Psoas muscle (tissue), 8 donors: ENCODE measurements around the gene ASTN1. TPM values are rescaled to one million over a fixed set of nuclear protein-coding genes. Genes with fewer than 3 reads are reported as not detected.

Source experiments
- ATAC-seq, 4 donors: fragments of 200-7000 bp; cut with Tn5 transposase; one replicate each; pipeline ENCODE4 v1.9.1; 2020; ENCODE audit warnings: moderate library complexity in 3 of 4, mild to moderate bottlenecking in 2 of 4
- DNase-seq, 2 donors: peaks; one replicate each; pipeline ENCODE4 v3.0.0-alpha.2; 2020
- H3K27ac ChIP-seq: fragments of 200-600 bp; one replicate; pipeline ENCODE4 v1.8.0; 2022
- H3K27me3 ChIP-seq, 3 donors: fragments of 200-600 bp in 1 of 3; one replicate each; pipeline versions ENCODE4 v1.6.1 to v1.8.0; 2013 to 2022; ENCODE audit warnings: low read length in 2 of 3, mild to moderate bottlenecking in 2 of 3, moderate library complexity in 1 of 3; ENCODE audit not compliant: insufficient read depth in 3 of 3
- H3K36me3 ChIP-seq, 2 donors: fragments of 200-600 bp in 1 of 2; one replicate each; pipeline versions ENCODE4 v1.6.1 to v1.8.0; 2013 to 2022; ENCODE audit warnings: low read depth in 1 of 2, mild to moderate bottlenecking in 1 of 2, moderate library complexity in 1 of 2; ENCODE audit not compliant: insufficient read depth in 1 of 2
- H3K4me1 ChIP-seq: fragments of 200-600 bp; one replicate; pipeline ENCODE4 v1.8.0; 2022
- H3K4me3 ChIP-seq: fragments of 200-600 bp; one replicate; pipeline ENCODE4 v1.8.0; 2022; ENCODE audit warnings: mild to moderate bottlenecking
- H3K9me3 ChIP-seq: fragments of 200-600 bp; one replicate; pipeline ENCODE4 v1.8.0; 2022
- WGBS, 3 donors: extraction: QIAGEN DNeasy Blood & Tissue Kit; methylation state at CpG; one replicate each; pipeline versions ENCODE4 v1.1.6 to v1.1.7; 2013; 5-methylcytosine and 5-hydroxymethylcytosine counted together
- intact Hi-C, 2 donors: fragments of 100-400 bp; cut with DNase I; formaldehyde crosslinking; loops; one replicate each; pipeline versions ENCODE4 v1.11.0 to v1.14.2; 2022
- polyA plus RNA-seq, 3 donors: library from polyadenylated mRNA; stranded (reverse); fragments of 200-250 nt; gene quantifications; one replicate each; pipeline ENCODE4 v1.2.3, GENCODE V29; 2013
- total RNA-seq, 4 donors: library from RNA; stranded (reverse); fragmentation: NEBNext Ultra II Directional in 2 of 4; extraction: Animal tissue kit (Norgen Biotek cat#: 25700) in 2 of 4; gene quantifications; one replicate each; pipeline versions ENCODE4 v1.2.1 to v1.2.4, GENCODE V29; 2021 to 2023
- TF ChIP-seq, protein P1 (sequence below): fragments of 200-600 bp; IDR thresholded peaks from one replicate; pipeline ENCODE4 v1.8.0; 2022; ENCODE audit warnings: antibody characterized with exemption
- donor health status: healthy with polysubstance abuse.
- donor health status: DM: no; HTN: no; CAD: no; lungs with moderate emphysema.
- donor health status: Bipolar disorder and iron deficiency.
- donor health status: healthy.
- donor health status: DM: yes; HTN: yes; CAD: no.
- donor health status: DM: no; HTN: no; CAD: no.
- donor health status: DM: no; HTN: no; CAD: no.
- donor health status: DM: yes; HTN: yes; CAD: no.

ASTN1 gene
- total and polyA plus RNA-seq, 7 donors: 0.03 to 0.51 (median 0.11) TPM; not detected in 1

DNA sequence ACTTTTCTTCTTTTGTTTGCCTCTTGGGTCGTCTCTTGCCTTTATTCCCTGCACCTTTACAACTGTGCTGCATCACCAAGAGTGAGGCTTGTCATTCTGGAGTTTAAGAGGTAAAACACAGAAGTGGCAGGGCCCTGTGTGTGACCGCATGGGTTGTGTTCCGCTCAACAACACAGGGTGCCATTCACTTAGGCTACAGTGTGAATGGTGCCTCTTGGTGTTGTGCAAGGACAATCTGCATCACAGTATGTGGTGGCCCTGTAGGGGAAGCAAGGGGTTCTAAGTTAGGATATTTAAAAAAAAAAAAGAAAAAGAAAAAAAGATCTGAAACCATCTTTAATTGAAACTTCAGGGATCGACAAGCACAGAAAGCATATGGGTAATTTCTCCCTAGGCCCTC lies 44.4 kb upstream of the ASTN1 start:
- no peak overlapping the region for H3K4me3 ChIP-seq
- peak in 3 of 4 donors; percentile 19 to 31 (median 22) for ATAC-seq
- peaks cover 7% of the 10 kb centered on the region for H3K4me1 ChIP-seq
- intact Hi-C loops: no loop called here
- H3K27me3 ChIP-seq: no peaks in the 10 kb centered on the region
- DNase-seq: no peak
- no peaks in the 10 kb centered on the region for H3K36me3 ChIP-seq
- no peaks in the 10 kb centered on the region for H3K9me3 ChIP-seq
- H3K27ac ChIP-seq: peak overlapping the region; percentile 17
- TF ChIP-seq, protein P1, sequence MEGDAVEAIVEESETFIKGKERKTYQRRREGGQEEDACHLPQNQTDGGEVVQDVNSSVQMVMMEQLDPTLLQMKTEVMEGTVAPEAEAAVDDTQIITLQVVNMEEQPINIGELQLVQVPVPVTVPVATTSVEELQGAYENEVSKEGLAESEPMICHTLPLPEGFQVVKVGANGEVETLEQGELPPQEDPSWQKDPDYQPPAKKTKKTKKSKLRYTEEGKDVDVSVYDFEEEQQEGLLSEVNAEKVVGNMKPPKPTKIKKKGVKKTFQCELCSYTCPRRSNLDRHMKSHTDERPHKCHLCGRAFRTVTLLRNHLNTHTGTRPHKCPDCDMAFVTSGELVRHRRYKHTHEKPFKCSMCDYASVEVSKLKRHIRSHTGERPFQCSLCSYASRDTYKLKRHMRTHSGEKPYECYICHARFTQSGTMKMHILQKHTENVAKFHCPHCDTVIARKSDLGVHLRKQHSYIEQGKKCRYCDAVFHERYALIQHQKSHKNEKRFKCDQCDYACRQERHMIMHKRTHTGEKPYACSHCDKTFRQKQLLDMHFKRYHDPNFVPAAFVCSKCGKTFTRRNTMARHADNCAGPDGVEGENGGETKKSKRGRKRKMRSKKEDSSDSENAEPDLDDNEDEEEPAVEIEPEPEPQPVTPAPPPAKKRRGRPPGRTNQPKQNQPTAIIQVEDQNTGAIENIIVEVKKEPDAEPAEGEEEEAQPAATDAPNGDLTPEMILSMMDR: no peak
- WGBS, 3 donors: 56 to 65% (median 62%) methylated on average over 4 of the region's 4 CpGs

DNA sequence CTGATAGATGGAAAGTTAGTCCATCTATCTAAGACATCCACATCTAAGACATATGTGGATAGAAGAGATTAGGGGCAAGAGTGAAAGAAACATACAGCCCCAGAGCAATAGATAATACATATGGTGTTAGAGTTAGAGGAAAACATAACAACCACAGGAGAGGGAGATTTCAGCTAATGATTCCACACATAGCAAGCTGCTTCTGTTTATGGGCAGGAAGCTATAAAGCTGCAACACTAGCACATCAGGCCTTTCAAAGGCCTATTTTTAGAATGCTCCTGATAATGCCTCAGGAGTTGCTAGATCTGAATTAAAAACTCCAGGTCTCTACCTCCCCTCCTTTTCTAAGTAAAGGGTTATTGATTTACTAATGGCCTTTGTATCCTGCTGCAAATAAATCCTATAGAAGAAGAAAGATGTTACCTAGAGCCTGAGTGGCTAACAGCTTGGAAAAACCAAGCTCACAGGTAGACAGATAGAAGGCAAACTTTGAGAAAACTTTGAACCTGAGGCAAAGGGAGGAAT lies 42.4 kb upstream of the ASTN1 start:
- intact Hi-C loops: no loop called here
- ATAC-seq (no peak), DNase-seq (no peak)
- Histone ChIP-seq H3K4me3 (no peak overlapping the region), H3K9me3 (no peaks in the 10 kb centered on the region), H3K27ac (no peak overlapping the region), H3K27me3 (no peaks in the 10 kb centered on the region), H3K4me1 (peaks cover 7% of the 10 kb centered on the region), H3K36me3 (no peaks in the 10 kb centered on the region)
- TF ChIP-seq, protein P1: no peak

DNA sequence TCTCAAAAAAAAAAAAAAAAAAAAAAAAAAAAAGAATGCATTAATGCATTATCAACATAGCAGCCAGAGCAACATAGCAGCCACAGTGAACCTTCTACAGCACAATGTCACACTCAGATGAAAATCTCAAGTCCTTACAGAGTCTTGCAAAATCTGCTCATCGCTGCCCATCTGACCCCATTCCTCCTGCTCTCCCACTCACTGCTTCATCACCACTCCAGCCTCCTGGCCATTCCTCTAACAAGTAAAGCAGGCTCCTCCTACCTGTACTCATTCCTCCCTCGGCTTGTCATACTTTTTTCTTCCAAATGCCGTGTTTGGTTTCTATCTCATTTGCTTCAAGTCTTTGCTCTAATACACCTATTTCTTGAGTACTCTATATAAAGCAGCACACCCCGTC lies 35.8 kb upstream of the ASTN1 start:
- intact Hi-C loops: no loop called here
- DNase-seq: no peak
- WGBS, 3 donors: 77 to 83% (median 80%) methylated on average over 4 of the region's 4 CpGs

DNA sequence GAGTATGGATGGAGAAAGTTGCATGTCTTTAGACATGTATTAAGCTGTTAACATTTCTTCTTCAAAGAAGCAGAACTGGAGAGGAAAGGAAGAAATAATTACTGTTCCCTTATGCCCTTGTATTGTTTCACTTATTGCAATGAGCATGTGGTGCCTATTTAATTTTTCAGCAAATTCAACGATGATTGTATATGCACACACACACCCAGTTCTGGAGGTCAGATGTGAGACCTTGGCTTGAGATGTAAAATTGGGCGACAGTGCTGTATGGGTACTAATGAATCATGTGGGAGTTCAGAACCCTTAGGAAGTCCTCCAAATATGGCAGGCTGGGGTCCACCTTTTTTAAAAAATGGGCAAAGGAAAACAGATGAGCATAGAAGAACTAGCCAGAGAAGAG lies 33.7 kb upstream of the ASTN1 start:
- H3K27me3 ChIP-seq: no peaks in the 10 kb centered on the region
- 87 to 90% (median 88%) methylated on average over 2 of the region's 2 CpGs for WGBS, 3 donors
- H3K27ac ChIP-seq: no peak overlapping the region
- TF ChIP-seq, protein P1: no peak
- no peak overlapping the region for H3K4me3 ChIP-seq
- DNase-seq (no peak), ATAC-seq (no peak)
- intact Hi-C loops: no loop called here
- no peaks in the 10 kb centered on the region for H3K36me3 ChIP-seq
- no peaks in the 10 kb centered on the region for H3K4me1 ChIP-seq
- no peaks in the 10 kb centered on the region for H3K9me3 ChIP-seq

More for the DNA sequence above, 35.8 kb upstream of the ASTN1 start:
- Histone ChIP-seq H3K36me3 (no peaks in the 10 kb centered on the region), H3K4me1 (no peaks in the 10 kb centered on the region), H3K27ac (no peak overlapping the region), H3K9me3 (no peaks in the 10 kb centered on the region), H3K27me3 (no peaks in the 10 kb centered on the region), H3K4me3 (no peak overlapping the region)
- no peak for ATAC-seq
- TF ChIP-seq, protein P1: no peak

DNA sequence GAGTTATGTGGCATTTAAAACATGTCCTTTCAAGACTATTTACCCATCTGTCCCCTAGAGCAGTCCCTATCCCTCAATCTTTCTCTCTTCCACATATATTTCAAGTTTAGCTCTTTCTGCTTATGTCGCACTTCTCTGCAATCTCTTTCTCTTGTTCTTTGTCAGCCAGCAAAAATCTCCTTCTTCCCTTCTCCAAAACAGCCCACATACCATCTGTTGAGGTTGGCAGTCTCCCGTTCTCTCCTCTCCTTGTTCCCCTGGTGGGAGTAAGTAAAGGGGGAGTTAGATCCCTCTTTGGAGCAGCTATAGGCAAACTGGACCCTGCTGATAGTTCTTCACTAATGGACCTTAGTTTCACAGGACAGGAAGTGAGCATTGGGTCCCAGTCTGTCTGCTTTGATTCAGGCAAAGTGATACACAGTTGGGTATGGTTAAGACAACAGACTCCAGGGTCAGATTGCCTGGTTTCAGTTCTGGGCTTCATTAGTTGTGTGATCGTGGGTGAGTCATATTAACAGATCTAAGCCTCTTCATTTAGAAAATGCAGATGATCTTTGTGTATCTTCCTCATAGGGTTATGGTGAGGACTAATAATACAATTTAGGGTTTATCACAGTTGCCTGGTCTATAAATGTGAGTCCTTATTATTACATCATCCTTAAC lies 25.9 kb upstream of the ASTN1 start:
- 50 to 58% (median 56%) methylated on average over 3 of the region's 3 CpGs for WGBS, 3 donors
- ATAC-seq: no peak
- intact Hi-C loops: no loop called here
- no peak overlapping the region for H3K27ac ChIP-seq
- no peak for DNase-seq
- no peaks in the 10 kb centered on the region for H3K36me3 ChIP-seq
- TF ChIP-seq, protein P1: no peak
- no peaks in the 10 kb centered on the region for H3K4me1 ChIP-seq
- H3K4me3 ChIP-seq: no peak overlapping the region
- no peaks in the 10 kb centered on the region for H3K27me3 ChIP-seq
- no peaks in the 10 kb centered on the region for H3K9me3 ChIP-seq
